Inflammatory macrophage (primary cell): ENCODE measurements around the gene CROCC2.

Experiments
- DNase-seq, 2 donors: peaks; one replicate each; pipeline ENCODE4 v3.0.0-alpha.2; 2020 to 2022

Gene CROCC2

GRCh38 chr2:240989451-240990265 is 83.5 kb downstream of the CROCC2 start:
- peak; percentile 23 to 59 for DNase-seq

GRCh38 chr2:240990266-240990529 is 84.1 kb downstream of the CROCC2 start:
- DNase-seq: no peak

- no peak for DNase-seq
These were observed 84.7 kb downstream of the CROCC2 start for GRCh38 chr2:240990726-240991377.

GRCh38 chr2:240991378-240992263 is 85.5 kb downstream of the CROCC2 start:
- DNase-seq: peak in 1 of 2 donors; percentile 39

GRCh38 chr2:240992572-240993291 is 86.6 kb downstream of the CROCC2 start:
- DNase-seq: peak in 1 of 2 donors; percentile 22

GRCh38 chr2:240993446-240994170 is 87.5 kb downstream of the CROCC2 start:
- no peak for DNase-seq

GRCh38 chr2:240994171-240994896 is 88.2 kb downstream of the CROCC2 start:
- DNase-seq: no peak

- no peak for DNase-seq
These were observed 89.2 kb downstream of the CROCC2 start for GRCh38 chr2:240995041-240996021.

GRCh38 chr2:240996161-240996833 is 90.2 kb downstream of the CROCC2 start:
- DNase-seq: no peak

GRCh38 chr2:240996834-240997140 is 90.7 kb downstream of the CROCC2 start:
- DNase-seq: no peak

- DNase-seq: no peak
These were observed 91.2 kb downstream of the CROCC2 start for GRCh38 chr2:240997141-240997855.

- peak; percentile 75 to 86 for DNase-seq
These were observed 91.9 kb downstream of the CROCC2 start, which contains the start of gene SNED1 for GRCh38 chr2:240997856-240998705. Gene SNED1 (plus strand): TSS chr2:240998618. CDS start chr2:240998838, 220 bp downstream.

GRCh38 chr2:240998706-240998994 is 92.5 kb downstream of the CROCC2 start:
- DNase-seq: no peak

- DNase-seq: peak in 1 of 2 donors; percentile 35
These were observed 93.1 kb downstream of the CROCC2 start for GRCh38 chr2:240998995-240999791.

- DNase-seq: no peak
These were observed 93.9 kb downstream of the CROCC2 start for GRCh38 chr2:240999873-241000541.

GRCh38 chr2:241000831-241001321 is 94.7 kb downstream of the CROCC2 start:
- no peak for DNase-seq
